ENCODE results near the gene GPD2. TPM values are rescaled to one million over a fixed set of nuclear protein-coding genes. Genes with fewer than 3 reads are reported as not detected.

Gene GPD2
- total and polyA plus RNA-seq, 2 donors (not counting 1 experiment from before 2014, with no cell fraction given) = 5.1 to 26.8 TPM

Other genes starting within 250 kb of the GPD2 start
- 30.6 and 33.8 TPM in 2 replicates for gene NR4A2, start 103.7 kb upstream of the GPD2 start, total RNA-seq
- gene NR4A2, start 103.7 kb upstream of the GPD2 start, polyA plus RNA-seq = 177 and 315 TPM in 2 replicates